GM21576 (cell line): Measurements from ENCODE around the gene SORCS2.
"Not testable (repeated sequence)": the region's sequence is repeated elsewhere in the genome, so short reads cannot be mapped to it uniquely, and the experiment has no call there.

Source experiments
- ATAC-seq: cut with Tn5 transposase; IDR thresholded peaks from one replicate; pipeline ENCODE4 v1.9.1; 2021; ENCODE audit warnings: mild to moderate bottlenecking, moderate library complexity; ENCODE audit not compliant: unreplicated experiment

SORCS2 gene

DNA sequence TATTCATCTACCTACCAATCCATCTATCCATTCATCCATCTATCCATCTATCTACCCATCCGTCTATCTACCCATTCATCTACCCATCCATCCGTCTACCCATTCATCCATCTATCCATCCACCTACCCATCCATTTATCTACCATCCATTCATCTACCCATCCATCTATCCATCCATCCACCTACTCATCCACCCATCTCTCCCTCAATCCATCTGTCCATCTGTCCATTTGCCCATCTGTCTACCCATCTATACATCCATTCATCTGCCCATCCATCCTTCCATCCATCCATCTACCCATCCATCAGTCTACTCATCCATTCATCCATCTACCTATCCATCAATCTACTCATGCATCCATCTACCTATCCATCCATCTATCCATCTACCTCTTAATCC, 369.2 kb downstream of the SORCS2 start:
- ATAC-seq = no peak

DNA sequence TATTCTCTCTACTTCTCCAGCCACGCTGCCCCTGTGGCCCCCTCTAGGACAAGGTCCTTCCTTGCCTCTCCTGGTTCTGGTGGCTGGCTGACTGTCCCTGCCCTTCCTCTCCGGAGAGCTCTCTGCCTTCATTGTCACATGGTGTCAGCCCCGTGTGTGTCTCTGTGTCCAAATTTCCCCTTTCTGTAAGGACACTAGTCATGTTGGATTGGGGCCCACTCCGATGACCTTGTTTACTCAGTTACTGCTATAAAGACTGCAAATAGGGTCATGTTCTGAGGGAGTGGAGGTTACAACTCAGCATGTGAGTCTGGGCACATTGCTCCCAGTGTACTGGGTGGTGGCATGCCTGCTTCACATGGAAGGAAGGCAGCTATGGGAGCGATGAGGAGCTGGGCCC, 371.9 kb downstream of the SORCS2 start:
- no peak for ATAC-seq

DNA sequence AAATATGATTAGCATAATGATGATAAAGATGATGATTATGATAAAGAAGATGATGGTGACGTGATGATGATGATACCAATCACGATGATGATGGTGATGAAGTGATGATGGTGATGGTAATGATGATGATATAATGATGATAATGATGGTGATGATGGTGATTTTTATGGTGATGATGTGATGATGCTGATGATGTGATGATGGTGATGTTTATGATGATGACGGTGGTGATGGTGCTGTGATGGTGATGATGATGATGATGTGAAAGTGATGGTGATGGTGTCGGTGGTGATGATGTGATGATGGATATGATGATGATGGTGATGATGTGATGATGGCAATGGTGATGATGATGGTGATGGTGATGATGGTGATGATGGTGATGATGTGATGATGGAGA, 373.1 kb downstream of the SORCS2 start:
- no peak for ATAC-seq

DNA sequence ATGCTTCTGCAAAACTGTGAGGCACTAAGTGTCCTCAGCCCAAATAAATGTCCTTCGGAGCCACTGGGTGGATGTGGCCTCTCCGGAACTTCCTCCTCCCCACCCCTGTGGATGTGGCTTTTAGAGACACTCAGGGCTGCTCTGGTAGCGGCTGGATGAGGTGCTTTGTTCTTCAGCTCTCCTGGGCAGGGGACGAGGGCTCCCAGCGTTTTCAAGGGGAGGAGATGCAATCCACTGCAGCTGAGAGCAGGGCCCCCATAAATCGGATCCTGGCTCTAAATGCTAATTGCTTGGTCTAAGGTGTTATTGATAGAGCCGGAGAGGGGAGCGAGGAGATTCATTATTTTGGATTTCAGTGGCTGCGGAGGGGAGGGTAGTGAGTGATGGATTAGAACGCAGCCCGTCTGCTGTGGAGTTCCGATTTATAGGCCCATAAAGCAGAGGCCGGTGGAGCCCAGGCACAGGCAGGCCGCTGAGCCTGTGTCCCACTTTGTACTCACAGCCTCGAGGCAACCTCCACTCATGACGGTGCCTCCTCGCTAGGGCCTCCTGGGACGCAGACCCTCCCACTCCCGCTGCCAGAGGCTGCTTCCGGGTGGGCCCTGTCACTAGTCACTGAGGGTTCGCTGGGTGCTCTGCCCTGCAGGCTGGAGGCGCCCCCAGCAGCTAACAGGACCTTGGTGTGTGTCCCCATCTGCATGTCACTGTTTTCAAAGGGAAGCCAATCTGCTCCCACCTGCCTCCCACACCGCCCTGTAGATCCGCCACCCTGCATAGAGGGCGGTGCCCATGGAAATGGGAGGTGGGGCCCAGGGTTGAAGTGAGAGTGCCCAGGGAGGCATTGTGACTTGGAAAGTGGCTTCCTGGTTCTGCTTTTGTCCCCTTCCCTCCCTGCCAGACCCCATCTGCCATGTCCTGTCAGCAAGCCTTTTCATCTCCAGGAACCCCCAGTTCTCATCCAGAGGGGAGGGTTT, 377.8 kb downstream of the SORCS2 start:
- no peak for ATAC-seq

DNA sequence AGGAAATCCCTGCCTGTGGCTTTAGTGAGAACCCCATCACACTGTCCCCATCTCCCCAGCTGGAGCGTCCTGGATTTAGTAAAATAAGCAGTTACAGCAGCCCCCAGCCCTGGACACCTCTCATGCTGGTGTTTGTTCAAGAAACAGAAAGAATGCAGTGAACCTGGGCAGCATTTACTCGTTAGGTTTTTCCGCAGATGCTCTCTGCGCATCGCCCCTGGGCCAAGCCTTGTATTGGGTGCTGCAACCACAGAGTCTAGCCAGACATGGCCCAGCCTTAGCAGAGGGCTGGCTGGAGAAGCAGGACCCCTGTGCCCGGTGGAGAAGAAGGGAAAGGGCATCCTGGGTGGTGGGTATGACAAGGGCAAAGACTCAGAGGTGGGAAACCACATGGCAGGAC, 378.7 kb downstream of the SORCS2 start:
- no peak for ATAC-seq

DNA sequence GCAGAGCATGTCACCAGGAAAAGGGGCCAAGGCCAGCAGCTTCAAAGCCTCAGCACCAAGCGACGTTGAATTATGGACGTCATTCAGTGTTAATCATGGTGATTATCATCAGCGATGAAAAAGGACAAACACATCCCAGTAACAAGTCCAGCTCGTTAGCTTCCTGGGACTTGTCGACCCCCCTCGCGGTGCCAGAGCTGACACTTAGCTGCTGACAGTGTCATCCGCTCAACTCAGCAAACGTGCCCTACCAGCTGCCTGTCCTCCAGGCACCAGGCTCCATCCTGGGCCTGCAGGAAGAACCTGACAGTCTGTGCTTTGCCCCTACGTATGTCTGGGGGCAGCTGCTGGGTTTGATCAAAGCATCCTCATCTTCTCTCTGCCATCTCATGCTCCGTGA, 379.4 kb downstream of the SORCS2 start:
- no peak for ATAC-seq

DNA sequence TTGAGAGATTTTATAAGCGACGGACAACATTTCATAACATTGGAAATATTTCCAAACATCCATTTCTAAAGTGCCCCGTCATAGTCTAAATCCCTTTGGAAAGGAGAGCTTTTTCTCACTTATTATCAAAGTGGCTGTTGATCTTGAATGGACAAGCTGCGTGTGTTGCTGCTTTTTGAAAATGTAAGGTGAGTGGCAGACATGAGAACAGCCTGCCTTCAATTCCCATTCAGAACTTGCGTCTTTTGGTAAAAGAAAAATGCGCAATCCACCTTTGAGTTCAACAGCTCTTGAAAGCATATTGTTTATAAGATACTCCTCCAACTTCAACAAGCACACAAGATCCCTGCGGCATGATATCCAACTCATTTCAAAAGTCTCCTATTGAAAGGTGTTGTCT, 380.6 kb downstream of the SORCS2 start:
- no peak for ATAC-seq

DNA sequence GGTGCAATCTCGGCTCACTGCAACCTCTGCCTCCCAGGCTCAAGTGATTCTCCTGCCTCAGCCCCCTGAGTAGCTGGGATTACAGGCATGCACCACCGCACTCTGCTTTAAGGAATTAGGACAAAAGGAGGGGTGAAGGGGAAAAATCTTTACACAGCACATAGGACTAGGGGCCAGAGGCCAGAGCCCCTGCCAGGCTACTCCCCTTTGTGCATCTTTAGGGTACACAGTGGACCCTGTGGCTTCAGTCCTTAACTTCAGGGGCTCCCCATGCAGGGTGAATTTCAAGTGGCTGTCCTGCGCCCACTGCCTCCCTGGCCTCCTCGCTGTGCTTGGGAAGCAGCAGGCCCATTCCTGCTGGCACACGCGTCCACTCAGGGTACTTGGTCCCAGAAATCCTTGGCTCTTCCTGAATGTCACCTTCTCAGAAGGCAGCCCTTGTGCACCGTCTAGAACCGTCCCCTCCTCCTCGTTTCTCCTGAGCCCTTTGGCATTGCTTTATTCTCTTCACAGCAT, 381.3 kb downstream of the SORCS2 start:
- ATAC-seq = no peak

DNA sequence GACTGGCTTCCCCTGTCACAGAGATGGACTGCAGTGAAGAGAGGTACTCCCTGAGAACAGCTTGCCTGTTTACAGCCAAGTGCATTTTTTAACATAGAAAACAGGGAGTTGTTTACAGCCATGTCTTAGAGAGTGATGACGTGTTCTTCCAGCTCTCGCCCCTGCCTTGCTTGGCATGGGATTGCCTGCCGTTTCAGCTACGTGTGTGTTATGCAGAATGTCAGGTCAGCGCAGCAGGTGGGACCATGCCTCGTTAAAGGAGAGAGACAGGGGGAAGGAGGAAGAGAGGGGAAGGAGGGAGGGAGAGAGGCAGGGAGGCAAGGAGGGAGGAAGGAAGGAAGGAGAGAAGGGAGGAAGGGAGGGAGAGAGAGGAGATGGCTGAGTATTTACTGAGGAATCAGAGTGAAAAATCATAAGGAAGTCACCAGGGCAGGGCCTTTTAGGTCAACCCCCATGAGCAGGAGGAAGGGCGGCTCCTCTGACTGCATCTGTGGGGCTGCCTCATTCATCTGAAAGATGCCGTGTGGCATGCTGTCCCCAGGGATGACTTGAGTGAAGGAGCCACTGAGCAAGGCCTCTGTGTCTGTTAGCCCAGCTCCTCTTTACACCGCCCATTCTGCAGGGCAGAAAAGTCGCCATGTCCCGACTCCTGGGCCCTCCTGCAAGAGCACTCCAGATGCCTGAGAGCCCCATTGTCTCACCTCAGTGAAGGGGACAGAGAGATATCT, 382.1 kb downstream of the SORCS2 start:
- ATAC-seq = no peak

DNA sequence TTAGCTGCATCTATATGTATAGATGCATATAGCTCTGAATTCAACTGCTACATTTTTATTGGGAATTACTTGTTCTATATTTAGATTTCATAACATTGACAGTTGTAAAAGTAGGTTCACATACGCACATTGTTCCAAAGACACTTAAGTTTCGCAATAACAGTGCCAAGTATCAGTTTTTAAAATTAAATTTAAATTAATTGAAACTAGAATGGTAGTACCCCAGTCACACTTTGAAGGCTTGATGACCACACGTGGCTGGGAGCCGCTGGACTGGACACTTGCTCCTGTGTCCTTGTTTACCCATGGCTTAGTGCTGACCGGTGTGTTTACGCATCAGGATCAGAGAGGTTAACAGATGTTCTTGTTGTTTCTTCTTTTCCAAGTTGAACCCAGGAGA, 383.1 kb downstream of the SORCS2 start:
- ATAC-seq = no peak

DNA sequence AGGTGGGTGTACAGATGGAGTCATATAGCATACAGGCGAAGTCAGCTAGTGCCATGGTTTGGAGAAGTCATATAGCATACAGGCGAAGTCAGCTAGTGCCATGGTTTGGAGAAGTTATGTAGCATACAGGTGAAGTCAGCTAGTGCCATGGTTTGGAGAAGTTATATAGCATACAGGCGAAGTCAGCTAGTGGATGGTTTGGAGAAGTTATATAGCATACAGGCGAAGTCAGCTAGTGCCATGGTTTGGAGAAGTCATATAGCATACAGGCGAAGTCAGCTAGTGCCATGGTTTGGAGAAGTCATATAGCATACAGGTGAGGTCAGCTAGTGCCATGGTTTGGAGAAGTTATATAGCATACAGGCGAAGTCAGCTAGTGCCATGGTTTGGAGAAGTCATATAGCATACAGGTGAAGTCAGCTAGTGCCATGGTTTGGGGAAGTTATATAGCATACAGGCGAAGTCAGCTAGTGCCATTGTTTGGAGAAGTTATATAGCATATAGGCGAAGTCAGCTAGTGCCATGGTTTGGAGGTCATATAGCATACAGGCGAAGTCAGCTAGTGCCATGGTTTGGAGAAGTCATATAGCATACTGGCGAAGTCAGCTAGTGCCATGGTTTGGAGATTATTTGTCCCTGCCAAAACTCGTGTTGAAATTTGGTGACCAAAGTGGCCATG, 385.2 kb downstream of the SORCS2 start:
- not testable (repeated sequence) for ATAC-seq

DNA sequence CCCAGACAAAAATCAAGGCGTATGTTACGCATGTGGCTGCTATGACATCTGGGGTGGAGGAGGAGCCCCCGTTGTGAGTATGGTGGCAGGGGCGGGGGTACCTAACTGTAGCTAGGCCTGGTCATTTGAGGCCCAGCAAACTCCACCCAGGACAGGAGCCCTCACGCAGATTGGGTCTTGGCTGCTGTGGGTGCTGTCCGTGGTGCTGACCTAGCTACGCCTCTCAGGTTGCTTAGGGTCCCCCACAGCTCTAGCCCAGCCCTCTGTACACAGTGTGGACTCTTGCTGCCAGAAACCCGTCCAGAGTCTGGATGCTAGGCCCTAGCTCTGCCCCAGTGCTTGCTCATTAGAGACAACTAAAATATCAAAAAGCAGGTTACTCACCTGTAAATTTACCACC, 389.1 kb downstream of the SORCS2 start:
- no peak for ATAC-seq

DNA sequence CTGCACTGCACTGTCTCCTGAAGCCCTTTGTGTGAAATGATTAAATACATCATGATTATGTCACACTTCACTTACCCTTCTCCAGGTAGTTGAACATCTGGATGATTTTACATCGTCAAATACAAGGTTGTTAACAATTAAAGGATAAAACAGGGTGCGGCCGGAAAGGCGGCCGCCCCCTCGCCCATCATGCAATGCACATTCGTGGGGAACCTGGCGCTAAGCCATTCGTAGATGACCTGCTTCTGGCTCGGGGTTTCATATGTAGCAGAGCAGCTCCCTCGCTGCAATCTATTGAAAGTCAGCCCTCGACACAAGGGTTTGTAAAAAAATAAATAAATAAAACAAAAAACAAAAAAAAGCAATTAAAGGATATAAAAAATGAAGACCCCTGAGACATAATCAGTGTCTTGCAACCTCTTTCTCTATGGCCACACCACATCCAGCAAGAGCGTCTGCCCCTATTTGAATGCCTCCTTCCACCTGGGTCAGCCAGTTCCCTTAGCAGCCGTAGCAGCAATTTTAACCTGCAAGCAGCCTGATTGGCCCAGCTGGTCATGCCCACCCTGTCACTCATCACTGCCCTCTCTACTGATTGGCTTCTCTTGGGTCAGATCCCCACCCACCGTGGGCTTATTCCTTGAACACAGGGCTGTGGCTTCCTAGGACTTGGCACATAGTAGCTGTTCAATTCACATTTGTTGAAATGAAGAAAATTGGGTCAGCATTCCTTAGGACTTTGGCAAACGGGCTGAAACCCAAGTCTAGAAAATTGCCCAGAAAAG, 390.2 kb downstream of the SORCS2 start:
- ATAC-seq = no peak

DNA sequence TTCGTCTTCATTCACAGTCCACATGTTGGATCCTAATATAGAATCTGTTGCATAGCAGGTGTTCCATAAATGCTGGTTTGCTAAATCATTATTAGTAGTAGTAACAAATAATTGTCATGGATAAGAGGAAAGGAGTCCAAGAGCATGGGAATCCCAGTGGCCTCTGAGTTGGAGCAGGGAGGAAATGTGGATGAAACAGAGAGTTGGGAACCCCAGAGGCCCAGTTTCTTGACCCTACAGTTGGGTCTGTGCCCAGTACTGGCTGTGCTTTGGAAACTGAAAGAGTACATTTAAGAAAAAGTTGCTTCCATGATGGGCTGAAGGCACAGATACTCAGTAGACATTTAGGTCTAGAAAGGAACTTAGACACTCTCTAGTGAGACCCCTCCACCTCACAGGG, 391.8 kb downstream of the SORCS2 start:
- no peak for ATAC-seq

DNA sequence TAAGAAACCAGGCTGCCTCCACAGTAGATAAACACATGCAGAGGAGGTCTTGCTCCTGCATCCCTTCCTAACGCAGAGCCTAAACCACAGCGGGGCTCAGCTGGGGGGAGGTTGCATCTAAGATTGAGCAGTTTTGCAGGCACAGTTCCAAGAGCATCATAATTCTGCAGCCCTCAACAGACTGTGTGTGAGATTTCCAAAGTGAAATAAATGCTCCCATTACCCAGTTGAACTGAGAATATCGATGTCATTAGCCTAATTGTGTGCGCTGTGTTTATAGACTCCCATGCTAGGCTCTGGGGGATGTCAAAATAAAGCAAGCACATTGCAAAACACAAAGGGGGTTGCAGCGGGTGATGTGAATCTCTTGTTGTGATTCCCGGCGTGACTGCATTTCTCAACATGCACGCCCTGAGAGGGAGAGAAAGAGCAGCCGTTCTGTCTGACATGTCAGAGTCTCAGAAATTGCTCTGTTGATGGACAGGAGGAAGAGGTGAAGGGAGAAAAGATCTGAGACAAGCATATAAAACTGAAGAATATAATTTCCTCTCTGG, 392.3 kb downstream of the SORCS2 start:
- ATAC-seq = no peak

DNA sequence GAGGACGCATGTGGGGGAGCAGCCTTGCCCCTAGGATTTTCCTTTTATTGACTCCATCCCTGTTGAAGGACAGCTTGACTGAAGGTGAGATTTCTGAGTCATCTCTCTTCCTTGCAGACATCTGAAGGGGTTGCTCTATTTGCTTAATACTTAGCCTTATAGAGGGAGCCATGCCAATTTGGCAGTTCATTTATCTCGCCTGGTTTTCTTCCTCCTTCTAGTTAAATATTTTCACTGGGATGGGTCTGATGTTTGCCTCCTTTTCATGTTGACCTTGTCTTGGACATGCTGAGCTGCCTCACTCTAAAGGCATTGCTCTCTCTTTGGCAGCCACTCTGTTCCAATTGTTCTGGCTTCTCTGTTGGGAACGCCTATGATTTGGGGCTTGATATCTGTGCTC, 393.4 kb downstream of the SORCS2 start:
- no peak for ATAC-seq

DNA sequence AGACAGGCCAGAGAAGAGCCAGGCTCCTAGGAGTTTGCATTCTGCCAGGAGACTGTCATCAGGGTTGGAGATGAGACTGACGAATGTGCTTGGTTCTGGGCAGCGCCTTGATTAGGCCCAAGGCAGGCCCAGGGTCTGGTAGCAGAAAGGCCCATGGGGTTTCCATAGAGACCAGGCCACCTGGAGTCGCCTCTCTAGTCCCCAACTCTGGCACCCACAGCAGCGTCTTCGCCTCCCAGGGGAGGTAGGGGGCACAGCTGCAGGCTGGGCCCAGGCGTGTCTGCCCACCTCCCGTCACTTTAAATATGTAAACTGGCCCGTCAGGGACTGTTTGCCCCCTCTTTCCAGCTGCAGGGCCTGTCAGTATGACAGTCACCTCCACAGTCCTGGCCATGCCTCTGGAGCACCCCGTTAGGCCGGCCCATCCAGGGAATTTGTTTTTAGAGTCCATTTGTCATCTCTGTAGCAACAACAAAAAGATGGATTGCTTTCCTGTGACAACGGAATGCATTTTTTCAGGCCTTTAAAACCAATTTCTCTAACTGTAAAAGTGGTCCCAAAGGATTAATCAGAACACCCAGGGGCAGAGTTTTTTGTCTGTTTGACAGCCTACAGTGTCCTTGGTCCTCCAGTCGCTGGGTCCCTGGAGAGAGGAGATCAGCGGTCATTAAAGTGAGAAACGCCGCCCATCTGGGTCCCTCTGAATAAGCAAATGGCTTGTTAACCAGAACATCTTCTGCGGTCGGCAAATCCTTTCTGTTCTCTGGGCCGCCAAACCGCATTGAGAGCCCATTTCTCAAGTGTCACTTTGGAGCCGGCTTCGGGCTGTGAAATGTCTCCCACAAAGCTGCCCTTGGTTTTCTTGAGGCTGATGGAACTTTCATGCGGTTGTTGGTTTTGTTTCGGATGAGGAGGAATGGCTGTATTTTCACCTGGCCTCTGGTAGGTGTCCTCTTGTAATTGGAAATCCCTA, 395.4 kb downstream of the SORCS2 start:
- no peak for ATAC-seq

DNA sequence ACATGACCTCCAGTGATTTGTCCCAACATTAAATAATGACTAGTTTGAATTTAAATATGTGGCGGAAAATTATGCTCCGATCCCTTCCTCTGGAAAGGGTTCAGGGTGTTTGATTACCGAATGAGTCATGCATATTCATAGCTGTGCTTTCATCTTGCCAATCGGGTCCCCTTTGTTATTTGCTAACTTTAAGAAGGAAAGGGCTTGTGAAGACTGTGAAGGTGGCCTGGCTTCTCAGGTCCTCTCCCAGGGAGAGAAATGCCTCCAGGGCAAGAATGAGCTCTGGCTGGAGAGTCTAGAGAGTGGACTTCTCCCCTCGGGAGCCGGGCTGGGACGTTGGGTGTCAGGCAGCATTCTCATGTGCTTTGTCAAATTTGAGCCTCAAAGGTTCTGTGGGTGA, 397.9 kb downstream of the SORCS2 start:
- no peak for ATAC-seq

DNA sequence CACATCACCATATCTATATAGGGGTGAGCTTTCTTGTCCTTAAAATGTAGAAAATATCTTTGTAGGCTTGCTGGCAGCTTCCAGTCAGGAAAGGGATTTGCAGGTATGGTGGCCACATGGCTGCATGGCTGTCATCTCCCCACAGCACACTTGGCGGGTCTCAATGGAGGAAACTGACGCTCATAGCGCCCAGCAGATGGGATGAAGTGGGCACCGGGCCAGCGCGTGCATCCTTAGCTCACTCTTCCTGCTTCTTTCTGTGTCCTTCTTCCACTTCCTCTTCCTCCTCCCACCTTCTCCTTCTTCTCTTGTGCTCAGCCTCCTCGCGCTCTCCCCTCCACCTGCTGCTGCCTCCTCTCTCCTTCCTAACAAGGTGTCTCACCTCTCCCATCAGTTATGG, 398.6 kb downstream of the SORCS2 start:
- no peak for ATAC-seq
